Measurements from ENCODE around the gene NR2F1. TPM values are rescaled to one million over a fixed set of nuclear protein-coding genes. Genes with fewer than 3 reads are reported as not detected.

NR2F1 gene
- total RNA-seq, 1 donor from 2014 or later, result 97.2 TPM

- H3K27ac ChIP-seq, result no peak overlapping the region
- H3K4me1 ChIP-seq, result peaks cover 21% of the 10 kb centered on the region
- intact Hi-C loops (cut with DNase I), result no loop called here
- peaks cover 1% of the 10 kb centered on the region for H3K27me3 ChIP-seq
- DNase-seq (ENCODE audit: extremely low spot score in 2 of 2), result no peak
- no peak overlapping the region for H3K4me3 ChIP-seq
- TF ChIP-seq POLR2AphosphoS5 (IDR thresholded peaks at IDR 0.05; ENCODE audit: insufficient read depth in 1 of 2, low read depth in 1 of 2) (no peak), POLR2A (IDR thresholded peaks at IDR 0.05) (no peak), CTCF (IDR thresholded peaks at IDR 0.05) (no peak)
- H3K9me3 ChIP-seq, result no peaks in the 10 kb centered on the region
- H3K36me3 ChIP-seq, result no peaks in the 10 kb centered on the region
Measured at GRCh38 chr5:93608855-93609254, 25.8 kb downstream of the NR2F1 start.

GRCh38 chr5:93609762-93610161, 26.7 kb downstream of the NR2F1 start:
- no peak for TF ChIP-seq POLR2AphosphoS5 (IDR thresholded peaks at IDR 0.05; ENCODE audit: insufficient read depth in 1 of 2, low read depth in 1 of 2)
- TF ChIP-seq CTCF (IDR thresholded peaks at IDR 0.05), result no peak
- no peak for TF ChIP-seq POLR2A (IDR thresholded peaks at IDR 0.05)
- no peak for DNase-seq (ENCODE audit: extremely low spot score in 2 of 2)
- no peaks in the 10 kb centered on the region for H3K9me3 ChIP-seq
- no peaks in the 10 kb centered on the region for H3K36me3 ChIP-seq
- H3K4me3 ChIP-seq, result no peak overlapping the region
- H3K27me3 ChIP-seq, result peaks cover 6% of the 10 kb centered on the region
- intact Hi-C loops (cut with DNase I), result no loop called here
- H3K27ac ChIP-seq, result no peak overlapping the region
- peaks cover 15% of the 10 kb centered on the region for H3K4me1 ChIP-seq

GRCh38 chr5:93610581-93611272, 27.7 kb downstream of the NR2F1 start:
- no peak for DNase-seq (ENCODE audit: extremely low spot score in 2 of 2)
- H3K27me3 ChIP-seq, result peaks cover 6% of the 10 kb centered on the region
- intact Hi-C loops (cut with DNase I), result no loop called here
- peaks cover 11% of the 10 kb centered on the region for H3K4me1 ChIP-seq
- H3K36me3 ChIP-seq, result no peaks in the 10 kb centered on the region
- no peak overlapping the region for H3K4me3 ChIP-seq
- no peaks in the 10 kb centered on the region for H3K9me3 ChIP-seq
- H3K27ac ChIP-seq, result no peak overlapping the region
- no peak for TF ChIP-seq CTCF (IDR thresholded peaks at IDR 0.05)
- TF ChIP-seq POLR2AphosphoS5 (IDR thresholded peaks at IDR 0.05; ENCODE audit: insufficient read depth in 1 of 2, low read depth in 1 of 2), result no peak
- no peak for TF ChIP-seq POLR2A (IDR thresholded peaks at IDR 0.05)

GRCh38 chr5:93611273-93611975, 28.4 kb downstream of the NR2F1 start:
- H3K27ac ChIP-seq, result no peak overlapping the region
- H3K36me3 ChIP-seq, result no peaks in the 10 kb centered on the region
- intact Hi-C loops (cut with DNase I), result no loop called here
- H3K9me3 ChIP-seq, result no peaks in the 10 kb centered on the region
- peaks cover 6% of the 10 kb centered on the region for H3K27me3 ChIP-seq
- H3K4me1 ChIP-seq, result peaks cover 11% of the 10 kb centered on the region
- no peak overlapping the region for H3K4me3 ChIP-seq
- TF ChIP-seq CTCF (IDR thresholded peaks at IDR 0.05) (no peak), POLR2AphosphoS5 (IDR thresholded peaks at IDR 0.05; ENCODE audit: insufficient read depth in 1 of 2, low read depth in 1 of 2) (no peak), POLR2A (IDR thresholded peaks at IDR 0.05) (no peak)
- DNase-seq (ENCODE audit: extremely low spot score in 2 of 2), result no peak

Measured in vagina (tissue), 2 donors.